HG03521 (cell line): ENCODE data around the gene RHBDD2.
A peak's percentile ranks its signal among the peaks of the same experiment; 100 is the strongest.

Source experiments
- ATAC-seq: cut with Tn5 transposase; IDR thresholded peaks from one replicate; pipeline ENCODE4 v1.9.1; 2021; ENCODE audit warnings: mild to moderate bottlenecking, moderate library complexity; ENCODE audit not compliant: unreplicated experiment

RHBDD2 gene

GRCh38 chr7:75916259-75916658 is 37.4 kb downstream of the RHBDD2 start:
- no peak for ATAC-seq

- no peak for ATAC-seq
Observed at GRCh38 chr7:75916685-75917634, 38.1 kb downstream of the RHBDD2 start.

- no peak for ATAC-seq
Observed at GRCh38 chr7:75920431-75921161, 41.8 kb downstream of the RHBDD2 start.

GRCh38 chr7:75921479-75921878 is 42.6 kb downstream of the RHBDD2 start:
- no peak for ATAC-seq

GRCh38 chr7:75922966-75923603 is 44.3 kb downstream of the RHBDD2 start:
- ATAC-seq: no peak

GRCh38 chr7:75924256-75924655 is 45.4 kb downstream of the RHBDD2 start:
- no peak for ATAC-seq

GRCh38 chr7:75924889-75925288 is 46.1 kb downstream of the RHBDD2 start:
- ATAC-seq: no peak

- no peak for ATAC-seq
Observed at GRCh38 chr7:75925717-75926435, 47.0 kb downstream of the RHBDD2 start.

GRCh38 chr7:75928568-75928914 is 49.7 kb downstream of the RHBDD2 start:
- ATAC-seq: peak; percentile 70

- no peak for ATAC-seq
Observed at GRCh38 chr7:75931680-75932079, 52.8 kb downstream of the RHBDD2 start.

GRCh38 chr7:75937958-75938786 is 59.3 kb downstream of the RHBDD2 start:
- no peak for ATAC-seq
